WTC11 (cell line): ENCODE results near the gene FAM124B. TPM values are rescaled to one million over a fixed set of nuclear protein-coding genes. Genes with fewer than 3 reads are reported as not detected.
A peak's percentile ranks its signal among the peaks of the same experiment; 100 is the strongest.

Experiments
- ATAC-seq: fragments of 200-7000 bp; cut with Tn5 transposase; 2 replicates; pipeline ENCODE4 v1.10.0; 2021; ENCODE audit warnings: mild to moderate bottlenecking, moderate library complexity
- CTCF ChIA-PET: fragments of 300-600 bp; sonication (Branson Sonifier 250); formaldehyde crosslinking; loops from one replicate; lab custom pipeline; 2021; ENCODE audit warnings: antibody characterized with exemption; lab: Charles Lee
- POLR2A ChIA-PET: fragments of 350-600 bp; sonication (Branson Sonifier 250); formaldehyde crosslinking; loops from one replicate; lab custom pipeline; 2021; ENCODE audit warnings: antibody characterized with exemption; lab: Charles Lee
- DNase-seq: peaks from one replicate; pipeline ENCODE4 v3.0.0; 2021; ENCODE audit warnings: low spot score
- H3K27ac Mint-ChIP-seq: 2 replicates; pipeline ENCODE4 v1.8.0; 2021; ENCODE audit warnings: mixed read lengths
- H3K27me3 Mint-ChIP-seq: 2 replicates; pipeline ENCODE4 v1.8.0; 2021; ENCODE audit warnings: low read depth, mild to moderate bottlenecking, moderate library complexity, mixed read lengths
- H3K36me3 Mint-ChIP-seq: 2 replicates; pipeline ENCODE4 v1.8.0; 2021; ENCODE audit warnings: mixed read lengths
- H3K4me1 Mint-ChIP-seq: 2 replicates; pipeline ENCODE4 v1.8.0; 2022; ENCODE audit warnings: mixed read lengths
- H3K4me3 Mint-ChIP-seq: 2 replicates; pipeline ENCODE4 v1.8.0; 2021; ENCODE audit warnings: mild to moderate bottlenecking, moderate library complexity, mixed read lengths
- H3K9me3 Mint-ChIP-seq: 2 replicates; pipeline ENCODE4 v1.8.0; 2021; ENCODE audit warnings: mixed read lengths
- AR ChIP-seq: fragments of 250-450 bp; sonication (Bioruptor Pico); IDR thresholded peaks from 2 replicates; pipeline ENCODE4 v1.9.0; 2021; ENCODE audit warnings: mild to moderate bottlenecking
- ATF6 ChIP-seq: sonication (generic); formaldehyde crosslinking; IDR thresholded peaks from 2 replicates; pipeline ENCODE4 v1.8.1; 2023; ENCODE audit warnings: mild to moderate bottlenecking, missing genetic modification reagents
- CREM ChIP-seq: sonication (generic); formaldehyde crosslinking; IDR thresholded peaks from 2 replicates; pipeline ENCODE4 v1.8.1; 2022; ENCODE audit warnings: mild to moderate bottlenecking, missing genetic modification reagents, moderate library complexity
- CTCF ChIP-seq: fragments of 200-600 bp; IDR thresholded peaks from 2 replicates; pipeline ENCODE4 v1.8.0; 2022; ENCODE audit warnings: antibody characterized with exemption
- E2F1 ChIP-seq: sonication (generic); formaldehyde crosslinking; IDR thresholded peaks from 2 replicates; pipeline ENCODE4 v1.8.0; 2022; ENCODE audit warnings: mild to moderate bottlenecking, missing genetic modification reagents
- E2F4 ChIP-seq: sonication (generic); formaldehyde crosslinking; IDR thresholded peaks from 2 replicates; pipeline ENCODE4 v1.8.1; 2022; ENCODE audit warnings: low read depth, mild to moderate bottlenecking, moderate library complexity, missing genetic modification reagents, borderline replicate concordance
- ERG ChIP-seq: fragments of 250-450 bp; sonication (Bioruptor Pico); IDR thresholded peaks from 2 replicates; pipeline ENCODE4 v1.8.0; 2021; ENCODE audit warnings: mild to moderate bottlenecking
- FOXK1 ChIP-seq: sonication (generic); formaldehyde crosslinking; IDR thresholded peaks from 2 replicates; pipeline ENCODE4 v1.8.0; 2022; ENCODE audit warnings: mild to moderate bottlenecking, moderate library complexity, missing genetic modification reagents
- GTF2I ChIP-seq: fragments of 250-450 bp; sonication (Bioruptor Pico); conservative IDR thresholded peaks from 2 replicates; pipeline ENCODE4 v1.4.0; 2021; ENCODE audit warnings: mild to moderate bottlenecking
- IRF1 ChIP-seq: sonication (generic); formaldehyde crosslinking; IDR thresholded peaks from 2 replicates; pipeline ENCODE4 v1.8.0; 2023; ENCODE audit warnings: missing genetic modification reagents
- MAX ChIP-seq: sonication (generic); formaldehyde crosslinking; IDR thresholded peaks from 2 replicates; pipeline ENCODE4 v1.8.0; 2022; ENCODE audit warnings: mild to moderate bottlenecking, missing genetic modification reagents
- NR3C1 ChIP-seq: sonication (generic); formaldehyde crosslinking; conservative IDR thresholded peaks from 2 replicates; pipeline ENCODE4 v1.8.1; 2023; ENCODE audit warnings: low read depth, mild to moderate bottlenecking, missing genetic modification reagents
- PRRX2 ChIP-seq: fragments of 250-450 bp; sonication (Bioruptor Pico); IDR thresholded peaks from 2 replicates; pipeline ENCODE4 v1.8.0; 2021; ENCODE audit warnings: mild to moderate bottlenecking
- total RNA-seq: library from RNA; stranded (reverse); gene quantifications from 3 replicates; pipeline ENCODE4 v1.2.3, GENCODE V29; 2021

The FAM124B gene
- total RNA-seq, 1 experiment from 2014 or later: 3.7 TPM

GRCh38 chr2:224449212-224450147 lies 47.6 kb upstream of the FAM124B start:
- H3K4me3 Mint-ChIP-seq: no peak overlapping the region
- CTCF ChIA-PET: interaction anchor here (0.6 to 2.3 kb wide), 10 partner anchors 9 to 479 kb away, joined by 3 to 10 read pairs (median 5); no protein-coding TSS in a partner anchor
- H3K27ac Mint-ChIP-seq: peak overlapping the region; percentile 34; the same call in 1 of the 2 replicates
- no peaks in the 10 kb centered on the region for H3K36me3 Mint-ChIP-seq
- POLR2A ChIA-PET: no interaction called here
- H3K4me1 Mint-ChIP-seq: peaks cover 3% of the 10 kb centered on the region; the same call in 1 of the 2 replicates
- DNase-seq (no peak), ATAC-seq (peak; percentile 58)
- H3K9me3 Mint-ChIP-seq: peaks cover 5% of the 10 kb centered on the region; the same call in 1 of the 2 replicates
- TF ChIP-seq E2F1 (CRISPR knock-in tag): no peak
- no peak for TF ChIP-seq MAX
- no peak for TF ChIP-seq ATF6
- peak; percentile 43; the same call in 1 of the 2 replicates for TF ChIP-seq CTCF
- no peak for TF ChIP-seq FOXK1 (CRISPR knock-in tag)
- no peaks in the 10 kb centered on the region for H3K27me3 Mint-ChIP-seq

- Mint-ChIP-seq H3K27me3 (peaks cover 7% of the 10 kb centered on the region), H3K36me3 (0 out of 2 replicates have a peak, but pooled peaks cover 3% of the 10 kb centered on the region), H3K9me3 (no peaks in the 10 kb centered on the region), H3K4me3 (no peak overlapping the region), H3K4me1 (peaks cover 5% of the 10 kb centered on the region; the same call in 1 of the 2 replicates), H3K27ac (no peak overlapping the region)
- DNase-seq (no peak), ATAC-seq (no peak)
- CTCF ChIA-PET: no interaction called here
- POLR2A ChIA-PET: no interaction called here
- TF ChIP-seq CREM (CRISPR knock-in tag) (no peak), CTCF (no peak), IRF1 (no peak), NR3C1 (CRISPR knock-in tag) (no peak), GTF2I (CRISPR knock-in tag) (no peak), ERG (CRISPR knock-in tag) (no peak), ATF6 (no peak), AR (no peak), PRRX2 (CRISPR knock-in tag) (no peak), E2F1 (CRISPR knock-in tag) (no peak), E2F4 (CRISPR knock-in tag) (no peak)
Measured at GRCh38 chr2:224448236-224448635, 46.3 kb upstream of the FAM124B start.
